Dendritic cell treated with granulocyte-macrophage colony-stimulating factor and Interleukin-4, amounts not matched to agents 40 ng/mL and 50 ng/mL, for 4 days (primary cell): ENCODE measurements around the gene NFATC2.
A peak's percentile ranks its signal among the peaks of the same experiment; 100 is the strongest.

ENCODE experiments used
- H3K27ac Mint-ChIP-seq: one replicate; pipeline ENCODE4 v1.8.0; 2022; ENCODE audit warnings: mild to moderate bottlenecking, mixed read lengths
- H3K27me3 Mint-ChIP-seq: one replicate; pipeline ENCODE4 v1.8.0; 2022; ENCODE audit warnings: mild to moderate bottlenecking, mixed read lengths
- H3K36me3 Mint-ChIP-seq: one replicate; pipeline ENCODE4 v1.8.0; 2022; ENCODE audit warnings: low read depth, mixed read lengths
- H3K4me1 Mint-ChIP-seq: one replicate; pipeline ENCODE4 v1.8.0; 2022; ENCODE audit warnings: low read depth, mixed read lengths
- H3K4me3 Mint-ChIP-seq: one replicate; pipeline ENCODE4 v1.8.0; 2022; ENCODE audit warnings: mild to moderate bottlenecking, moderate library complexity, mixed read lengths
- H3K9me3 Mint-ChIP-seq: one replicate; pipeline ENCODE4 v1.8.0; 2022; ENCODE audit warnings: mixed read lengths
- intact Hi-C: fragments of 100-400 bp; cut with micrococcal nuclease; formaldehyde crosslinking; loops from one replicate; pipeline ENCODE4 v1.15.0; 2022

The NFATC2 gene

GRCh38 chr20:51417250-51418136 is 125.0 kb downstream of the NFATC2 start:
- no peaks in the 10 kb centered on the region for H3K9me3 Mint-ChIP-seq
- peaks cover 44% of the 10 kb centered on the region for H3K4me1 Mint-ChIP-seq
- H3K27me3 Mint-ChIP-seq, result peaks cover 7% of the 10 kb centered on the region
- H3K4me3 Mint-ChIP-seq, result no peak overlapping the region
- peaks cover 53% of the 10 kb centered on the region for H3K36me3 Mint-ChIP-seq
- H3K27ac Mint-ChIP-seq, result peak overlapping the region; percentile 0
- intact Hi-C loops, result no loop called here

- peaks cover 52% of the 10 kb centered on the region for H3K4me1 Mint-ChIP-seq
- H3K27ac Mint-ChIP-seq, result no peak overlapping the region
- H3K36me3 Mint-ChIP-seq, result peaks cover 46% of the 10 kb centered on the region
- H3K4me3 Mint-ChIP-seq, result no peak overlapping the region
- intact Hi-C loops, result no loop called here
- H3K9me3 Mint-ChIP-seq, result no peaks in the 10 kb centered on the region
- peaks cover 7% of the 10 kb centered on the region for H3K27me3 Mint-ChIP-seq
Measured at GRCh38 chr20:51416532-51417249, 125.8 kb downstream of the NFATC2 start.

GRCh38 chr20:51413857-51414256 is 128.7 kb downstream of the NFATC2 start:
- Mint-ChIP-seq H3K4me1 (peaks cover 58% of the 10 kb centered on the region), H3K27me3 (peaks cover 9% of the 10 kb centered on the region), H3K27ac (no peak overlapping the region), H3K4me3 (no peak overlapping the region), H3K9me3 (no peaks in the 10 kb centered on the region), H3K36me3 (peaks cover 58% of the 10 kb centered on the region)
- intact Hi-C loops, result no loop called here

GRCh38 chr20:51412951-51413481 is 129.5 kb downstream of the NFATC2 start:
- Mint-ChIP-seq H3K27ac (peak overlapping the region; percentile 80), H3K27me3 (peaks cover 9% of the 10 kb centered on the region), H3K9me3 (no peaks in the 10 kb centered on the region), H3K36me3 (peaks cover 53% of the 10 kb centered on the region), H3K4me1 (peaks cover 58% of the 10 kb centered on the region), H3K4me3 (no peak overlapping the region)
- intact Hi-C loops, result no loop called here

GRCh38 chr20:51412333-51412871 is 130.1 kb downstream of the NFATC2 start:
- peaks cover 56% of the 10 kb centered on the region for H3K4me1 Mint-ChIP-seq
- H3K27ac Mint-ChIP-seq, result peak overlapping the region; percentile 80
- no peaks in the 10 kb centered on the region for H3K9me3 Mint-ChIP-seq
- H3K27me3 Mint-ChIP-seq, result peaks cover 9% of the 10 kb centered on the region
- H3K36me3 Mint-ChIP-seq, result peaks cover 54% of the 10 kb centered on the region
- peak overlapping the region; percentile 30 for H3K4me3 Mint-ChIP-seq
- intact Hi-C loops, result no loop called here

- no peaks in the 10 kb centered on the region for H3K9me3 Mint-ChIP-seq
- H3K27me3 Mint-ChIP-seq, result peaks cover 9% of the 10 kb centered on the region
- peak overlapping the region; percentile 80 for H3K27ac Mint-ChIP-seq
- H3K4me3 Mint-ChIP-seq, result no peak overlapping the region
- H3K4me1 Mint-ChIP-seq, result peaks cover 51% of the 10 kb centered on the region
- intact Hi-C loops, result no loop called here
- peaks cover 54% of the 10 kb centered on the region for H3K36me3 Mint-ChIP-seq
Measured at GRCh38 chr20:51411870-51412269, 130.6 kb downstream of the NFATC2 start.

- intact Hi-C loops, result no loop called here
Measured at GRCh38 chr20:51410586-51411325, 131.8 kb downstream of the NFATC2 start.

GRCh38 chr20:51409192-51409880 is 133.2 kb downstream of the NFATC2 start:
- H3K4me1 Mint-ChIP-seq, result peaks cover 36% of the 10 kb centered on the region
- no peaks in the 10 kb centered on the region for H3K9me3 Mint-ChIP-seq
- H3K27ac Mint-ChIP-seq, result no peak overlapping the region
- intact Hi-C loops, result no loop called here
- peaks cover 2% of the 10 kb centered on the region for H3K27me3 Mint-ChIP-seq
- no peak overlapping the region for H3K4me3 Mint-ChIP-seq
- H3K36me3 Mint-ChIP-seq, result peaks cover 55% of the 10 kb centered on the region

More at GRCh38 chr20:51410586-51411325, 131.8 kb downstream of the NFATC2 start:
- Mint-ChIP-seq H3K36me3 (peaks cover 50% of the 10 kb centered on the region), H3K27ac (no peak overlapping the region), H3K27me3 (peaks cover 5% of the 10 kb centered on the region), H3K4me1 (peaks cover 44% of the 10 kb centered on the region), H3K4me3 (no peak overlapping the region), H3K9me3 (no peaks in the 10 kb centered on the region)

- no peaks in the 10 kb centered on the region for H3K9me3 Mint-ChIP-seq
- peaks cover 61% of the 10 kb centered on the region for H3K36me3 Mint-ChIP-seq
- peak overlapping the region; percentile 74 for H3K27ac Mint-ChIP-seq
- peaks cover 40% of the 10 kb centered on the region for H3K4me1 Mint-ChIP-seq
- H3K4me3 Mint-ChIP-seq, result no peak overlapping the region
- H3K27me3 Mint-ChIP-seq, result peaks cover 2% of the 10 kb centered on the region
- intact Hi-C loops, result no loop called here
Measured at GRCh38 chr20:51404297-51405060, 138.0 kb downstream of the NFATC2 start.

- Mint-ChIP-seq H3K4me1 (peaks cover 46% of the 10 kb centered on the region), H3K27ac (no peak overlapping the region), H3K36me3 (peaks cover 58% of the 10 kb centered on the region), H3K4me3 (no peak overlapping the region), H3K27me3 (no peaks in the 10 kb centered on the region), H3K9me3 (no peaks in the 10 kb centered on the region)
- intact Hi-C loops, result no loop called here
Measured at GRCh38 chr20:51403466-51404220, 138.9 kb downstream of the NFATC2 start.

- intact Hi-C loops, result no loop called here
- no peak overlapping the region for H3K27ac Mint-ChIP-seq
- H3K36me3 Mint-ChIP-seq, result peaks cover 65% of the 10 kb centered on the region
- no peaks in the 10 kb centered on the region for H3K9me3 Mint-ChIP-seq
- no peaks in the 10 kb centered on the region for H3K27me3 Mint-ChIP-seq
- H3K4me3 Mint-ChIP-seq, result no peak overlapping the region
- peaks cover 48% of the 10 kb centered on the region for H3K4me1 Mint-ChIP-seq
Measured at GRCh38 chr20:51402201-51402600, 140.3 kb downstream of the NFATC2 start.

- Mint-ChIP-seq H3K27ac (no peak overlapping the region), H3K36me3 (peaks cover 70% of the 10 kb centered on the region), H3K4me3 (no peak overlapping the region), H3K4me1 (peaks cover 48% of the 10 kb centered on the region), H3K27me3 (no peaks in the 10 kb centered on the region), H3K9me3 (no peaks in the 10 kb centered on the region)
- intact Hi-C loops, result no loop called here
Measured at GRCh38 chr20:51401496-51401895, 141.0 kb downstream of the NFATC2 start.
